ENCODE measurements around the gene RPL15. TPM values are rescaled to one million over a fixed set of nuclear protein-coding genes. Genes with fewer than 3 reads are reported as not detected.

The RPL15 gene
- total RNA-seq, 2 donors from 2014 or later, result 385 to 1,128 TPM

DNA sequence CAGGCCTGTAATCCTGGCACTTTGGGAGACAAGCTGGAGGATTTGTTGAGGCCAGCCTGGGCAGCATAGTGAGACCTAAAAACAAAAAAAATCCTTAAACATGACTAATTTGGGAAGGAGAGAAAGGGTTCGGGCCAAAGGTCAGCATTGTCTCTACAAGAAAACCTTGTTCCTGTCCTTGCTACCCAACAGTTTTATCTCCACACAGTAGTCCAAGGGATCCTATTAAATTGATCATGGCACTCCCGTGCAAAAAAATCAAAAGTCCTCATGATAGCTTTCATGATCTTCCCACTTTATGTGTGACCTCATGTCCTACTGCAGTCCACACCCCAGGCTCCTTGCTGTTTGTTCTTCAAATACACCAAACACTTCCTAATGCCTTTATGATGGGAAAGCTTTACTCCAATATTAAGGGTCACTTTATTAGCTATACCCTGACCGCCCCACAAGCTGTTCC lies 4.2 kb downstream of the RPL15 start:
- peaks cover 21% of the 10 kb centered on the region for H3K4me1 ChIP-seq
- ATAC-seq (no peak), DNase-seq (no peak)
- TF ChIP-seq, protein P1, sequence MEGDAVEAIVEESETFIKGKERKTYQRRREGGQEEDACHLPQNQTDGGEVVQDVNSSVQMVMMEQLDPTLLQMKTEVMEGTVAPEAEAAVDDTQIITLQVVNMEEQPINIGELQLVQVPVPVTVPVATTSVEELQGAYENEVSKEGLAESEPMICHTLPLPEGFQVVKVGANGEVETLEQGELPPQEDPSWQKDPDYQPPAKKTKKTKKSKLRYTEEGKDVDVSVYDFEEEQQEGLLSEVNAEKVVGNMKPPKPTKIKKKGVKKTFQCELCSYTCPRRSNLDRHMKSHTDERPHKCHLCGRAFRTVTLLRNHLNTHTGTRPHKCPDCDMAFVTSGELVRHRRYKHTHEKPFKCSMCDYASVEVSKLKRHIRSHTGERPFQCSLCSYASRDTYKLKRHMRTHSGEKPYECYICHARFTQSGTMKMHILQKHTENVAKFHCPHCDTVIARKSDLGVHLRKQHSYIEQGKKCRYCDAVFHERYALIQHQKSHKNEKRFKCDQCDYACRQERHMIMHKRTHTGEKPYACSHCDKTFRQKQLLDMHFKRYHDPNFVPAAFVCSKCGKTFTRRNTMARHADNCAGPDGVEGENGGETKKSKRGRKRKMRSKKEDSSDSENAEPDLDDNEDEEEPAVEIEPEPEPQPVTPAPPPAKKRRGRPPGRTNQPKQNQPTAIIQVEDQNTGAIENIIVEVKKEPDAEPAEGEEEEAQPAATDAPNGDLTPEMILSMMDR (IDR thresholded peaks at IDR 0.05), result no peak
- no peak for TF ChIP-seq POLR2A (IDR thresholded peaks at IDR 0.05)
- no peaks in the 10 kb centered on the region for H3K9me3 ChIP-seq
- WGBS, 2 donors, result 80 to 89% methylated on average over 3 of the region's 3 CpGs
- no peak overlapping the region for H3K27ac ChIP-seq
- no peaks in the 10 kb centered on the region for H3K27me3 ChIP-seq
- intact Hi-C loops (cut with DNase I), result no loop called here
- no peak overlapping the region for H3K4me3 ChIP-seq
- H3K36me3 ChIP-seq (replicated peaks in 1 of 2; ENCODE audit: insufficient read depth in 1 of 2, low read depth in 2 of 2), result peaks cover 0 to 11% of the 10 kb centered on the region in 2 donors

DNA sequence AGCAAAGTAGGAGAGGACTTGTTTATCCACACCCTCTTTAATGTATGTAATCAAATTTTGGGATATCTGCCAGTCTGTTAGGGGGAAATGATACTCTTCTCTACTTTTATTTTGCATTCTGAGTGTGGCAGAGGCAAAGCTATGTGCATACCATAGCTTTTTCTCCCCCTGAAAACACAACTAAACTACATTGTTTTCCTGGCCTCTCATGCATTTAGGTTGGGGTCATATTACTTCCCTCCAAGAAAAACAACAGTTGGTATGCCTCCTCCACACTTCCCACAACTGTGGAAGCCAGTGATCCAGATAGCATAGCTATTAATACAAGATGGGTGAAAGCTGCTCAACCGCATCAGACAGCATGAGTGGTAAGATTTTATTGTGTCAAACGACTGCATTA lies 6.9 kb downstream of the RPL15 start:
- intact Hi-C loops (cut with DNase I), result no loop called here
- H3K4me1 ChIP-seq, result peaks cover 11% of the 10 kb centered on the region
- no peaks in the 10 kb centered on the region for H3K9me3 ChIP-seq
- ATAC-seq (no peak), DNase-seq (no peak)
- H3K27me3 ChIP-seq, result no peaks in the 10 kb centered on the region
- 76 to 78% methylated on average over 2 of the region's 2 CpGs for WGBS, 2 donors
- H3K27ac ChIP-seq, result no peak overlapping the region
- TF ChIP-seq POLR2A (IDR thresholded peaks at IDR 0.05), result no peak
- TF ChIP-seq, protein P1 (IDR thresholded peaks at IDR 0.05), result no peak
- no peak overlapping the region for H3K4me3 ChIP-seq
- peaks cover 0 to 11% of the 10 kb centered on the region in 2 donors for H3K36me3 ChIP-seq (replicated peaks in 1 of 2; ENCODE audit: insufficient read depth in 1 of 2, low read depth in 2 of 2)

DNA sequence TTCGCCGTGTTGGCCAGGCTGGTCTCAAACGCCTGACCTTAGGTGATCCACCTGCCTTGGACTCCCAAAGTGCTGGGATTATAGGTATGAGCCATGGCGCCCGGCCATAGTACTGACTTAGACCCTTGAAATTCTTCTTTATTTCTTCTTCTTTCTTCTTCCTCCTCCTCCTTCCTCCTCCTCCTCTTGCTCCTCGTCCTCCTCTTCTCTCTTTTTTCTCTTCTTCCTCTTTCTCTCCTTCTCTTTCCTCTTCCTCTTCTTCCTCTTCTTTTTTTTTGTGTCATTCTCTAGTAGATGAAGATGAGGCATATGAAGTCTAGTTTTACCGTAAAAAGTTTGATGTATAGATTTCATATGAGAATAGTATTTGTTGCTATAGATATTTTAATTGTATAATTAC lies 9.3 kb downstream of the RPL15 start:
- no peaks in the 10 kb centered on the region for H3K27me3 ChIP-seq
- no peak overlapping the region for H3K4me3 ChIP-seq
- ATAC-seq (no peak), DNase-seq (no peak)
- intact Hi-C loops (cut with DNase I), result no loop called here
- no peaks in the 10 kb centered on the region for H3K36me3 ChIP-seq (replicated peaks in 1 of 2; ENCODE audit: insufficient read depth in 1 of 2, low read depth in 2 of 2)
- TF ChIP-seq POLR2A (IDR thresholded peaks at IDR 0.05), result no peak
- TF ChIP-seq, protein P1 (IDR thresholded peaks at IDR 0.05), result no peak
- whole genome bisulfite sequencing, 2 donors, result 85 to 89% methylated on average over 7 of the region's 7 CpGs
- H3K27ac ChIP-seq, result no peak overlapping the region
- no peaks in the 10 kb centered on the region for H3K4me1 ChIP-seq
- no peaks in the 10 kb centered on the region for H3K9me3 ChIP-seq

DNA sequence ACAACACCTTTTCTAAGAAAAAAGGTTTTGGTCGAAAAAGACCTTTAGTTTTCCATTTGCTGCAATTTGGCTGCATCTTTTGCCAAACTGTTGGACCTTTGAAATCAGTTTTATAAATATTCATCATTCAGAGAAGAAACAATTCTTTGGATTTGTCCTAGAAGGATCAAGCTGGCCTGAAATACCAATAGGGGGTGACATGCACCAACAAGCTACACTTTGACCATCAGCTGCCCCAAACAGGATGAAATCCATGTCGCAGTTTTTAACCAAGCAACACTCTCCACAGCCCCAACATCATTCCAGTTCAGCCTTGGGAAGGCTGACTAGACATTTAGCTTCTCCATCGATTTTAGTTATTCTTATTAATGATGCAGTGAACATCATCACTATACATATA lies 9.8 kb downstream of the RPL15 start:
- no peaks in the 10 kb centered on the region for H3K27me3 ChIP-seq
- ATAC-seq, result no peak
- WGBS, 2 donors, result 74 to 80% methylated on average over 3 of the region's 3 CpGs
- H3K4me1 ChIP-seq, result no peaks in the 10 kb centered on the region
- H3K4me3 ChIP-seq, result no peak overlapping the region
- no peak for DNase-seq
- H3K9me3 ChIP-seq, result no peaks in the 10 kb centered on the region
- H3K27ac ChIP-seq, result no peak overlapping the region
- no peaks in the 10 kb centered on the region for H3K36me3 ChIP-seq (replicated peaks in 1 of 2; ENCODE audit: insufficient read depth in 1 of 2, low read depth in 2 of 2)
- no peak for TF ChIP-seq POLR2A (IDR thresholded peaks at IDR 0.05)
- TF ChIP-seq, protein P1 (IDR thresholded peaks at IDR 0.05), result no peak
- intact Hi-C loops (cut with DNase I), result no loop called here

DNA sequence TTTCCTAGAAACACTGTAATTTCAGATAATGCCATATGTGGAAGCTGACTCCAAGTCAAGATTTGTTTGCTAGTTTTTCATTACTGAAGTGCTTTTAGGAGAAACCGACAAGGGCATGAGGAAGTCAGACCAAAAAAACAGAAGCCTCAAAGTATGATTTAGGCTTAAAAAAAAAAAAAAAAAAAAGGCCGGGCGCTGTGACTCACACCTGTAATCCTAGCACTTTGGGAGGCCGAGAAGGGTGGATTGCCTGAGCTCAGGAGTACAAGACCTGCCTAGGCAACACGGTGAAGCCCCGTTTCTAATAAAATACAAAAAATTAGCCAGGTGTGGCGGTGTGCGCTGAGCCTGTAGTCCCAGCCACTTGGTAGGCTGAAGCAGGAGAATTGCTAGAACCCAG lies 11.6 kb downstream of the RPL15 start:
- DNase-seq, result no peak
- no peak overlapping the region for H3K27ac ChIP-seq
- intact Hi-C loops (cut with DNase I), result no loop called here

More for the DNA sequence above, 11.6 kb downstream of the RPL15 start:
- H3K4me1 ChIP-seq, result no peaks in the 10 kb centered on the region
- WGBS, 2 donors, result 55 to 65% methylated on average over 8 of the region's 8 CpGs
- H3K27me3 ChIP-seq, result no peaks in the 10 kb centered on the region
- no peak overlapping the region for H3K4me3 ChIP-seq
- no peak for TF ChIP-seq POLR2A (IDR thresholded peaks at IDR 0.05)
- no peak for ATAC-seq
- H3K36me3 ChIP-seq (replicated peaks in 1 of 2; ENCODE audit: insufficient read depth in 1 of 2, low read depth in 2 of 2), result no peaks in the 10 kb centered on the region
- H3K9me3 ChIP-seq, result no peaks in the 10 kb centered on the region
